NCI-H748 treated with DMSO at 0.1 percent for 48 hours (cell line): Measurements from ENCODE around the gene RNF223.

Source experiments
- DNase-seq: peaks from one replicate; lab custom pipeline; 2025; lab: John Stamatoyannopoulos, UW

The RNF223 gene

DNA sequence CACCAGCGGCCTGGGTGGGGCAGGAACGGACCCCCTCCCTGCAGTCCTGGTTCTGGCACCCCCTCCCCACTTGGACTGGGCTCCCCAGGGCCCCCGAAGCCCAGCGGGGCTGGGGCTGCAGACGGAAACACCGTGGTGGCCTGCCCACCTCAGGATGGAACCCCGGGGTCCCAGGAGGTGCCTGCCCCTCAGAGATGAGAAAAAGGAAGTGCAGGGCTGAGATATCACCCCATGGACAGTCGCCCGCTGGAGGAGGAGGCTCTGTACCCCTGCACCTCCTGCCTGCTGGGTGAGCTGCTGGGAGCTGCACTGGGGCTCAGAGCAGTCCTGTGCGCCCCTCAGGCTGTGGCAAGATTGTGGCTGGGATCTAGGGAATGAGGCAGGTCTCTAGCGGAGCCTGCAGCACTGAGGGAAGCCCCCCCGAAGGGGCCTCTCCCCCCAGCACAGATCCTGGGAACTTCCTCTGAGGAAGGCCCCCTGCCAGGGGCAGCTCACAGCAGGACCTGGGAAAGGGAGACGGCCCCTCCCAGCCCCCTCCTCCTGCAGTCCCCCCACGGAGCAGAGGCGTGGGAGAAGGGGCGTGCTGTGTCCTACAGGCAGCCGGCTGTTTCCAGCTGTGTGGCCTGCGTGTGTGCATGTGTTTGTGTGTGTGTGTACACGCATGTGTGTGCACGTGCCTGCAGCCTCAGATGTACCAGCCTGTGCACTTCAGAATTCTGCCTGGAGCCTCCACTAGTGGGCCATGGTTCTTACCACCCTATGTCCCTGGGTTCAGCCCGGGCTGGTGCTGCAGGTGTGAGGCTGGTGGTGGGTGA lies 47.3 kb downstream of the RNF223 start:
- DNase-seq = no peak

DNA sequence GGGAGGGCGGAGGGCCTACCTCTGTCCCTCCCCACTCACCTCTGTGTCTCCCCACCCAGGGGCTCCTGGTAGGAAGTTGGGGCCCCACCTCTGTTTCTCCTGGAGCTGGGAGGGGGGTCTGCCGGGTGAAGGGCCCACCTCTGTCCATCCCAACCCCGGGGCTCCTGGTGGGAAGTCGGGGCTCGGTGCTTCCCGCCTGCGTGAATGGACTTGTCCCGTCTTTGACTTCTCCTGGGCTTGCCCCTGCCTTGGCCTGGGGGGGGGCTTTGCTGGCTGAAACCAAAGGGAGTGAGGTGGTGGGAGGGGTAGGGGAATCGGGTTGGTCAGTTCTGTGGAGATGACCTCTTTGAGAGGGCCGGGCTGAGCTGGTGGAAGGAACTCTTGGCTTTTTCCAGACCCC lies 48.4 kb downstream of the RNF223 start:
- DNase-seq = no peak

DNA sequence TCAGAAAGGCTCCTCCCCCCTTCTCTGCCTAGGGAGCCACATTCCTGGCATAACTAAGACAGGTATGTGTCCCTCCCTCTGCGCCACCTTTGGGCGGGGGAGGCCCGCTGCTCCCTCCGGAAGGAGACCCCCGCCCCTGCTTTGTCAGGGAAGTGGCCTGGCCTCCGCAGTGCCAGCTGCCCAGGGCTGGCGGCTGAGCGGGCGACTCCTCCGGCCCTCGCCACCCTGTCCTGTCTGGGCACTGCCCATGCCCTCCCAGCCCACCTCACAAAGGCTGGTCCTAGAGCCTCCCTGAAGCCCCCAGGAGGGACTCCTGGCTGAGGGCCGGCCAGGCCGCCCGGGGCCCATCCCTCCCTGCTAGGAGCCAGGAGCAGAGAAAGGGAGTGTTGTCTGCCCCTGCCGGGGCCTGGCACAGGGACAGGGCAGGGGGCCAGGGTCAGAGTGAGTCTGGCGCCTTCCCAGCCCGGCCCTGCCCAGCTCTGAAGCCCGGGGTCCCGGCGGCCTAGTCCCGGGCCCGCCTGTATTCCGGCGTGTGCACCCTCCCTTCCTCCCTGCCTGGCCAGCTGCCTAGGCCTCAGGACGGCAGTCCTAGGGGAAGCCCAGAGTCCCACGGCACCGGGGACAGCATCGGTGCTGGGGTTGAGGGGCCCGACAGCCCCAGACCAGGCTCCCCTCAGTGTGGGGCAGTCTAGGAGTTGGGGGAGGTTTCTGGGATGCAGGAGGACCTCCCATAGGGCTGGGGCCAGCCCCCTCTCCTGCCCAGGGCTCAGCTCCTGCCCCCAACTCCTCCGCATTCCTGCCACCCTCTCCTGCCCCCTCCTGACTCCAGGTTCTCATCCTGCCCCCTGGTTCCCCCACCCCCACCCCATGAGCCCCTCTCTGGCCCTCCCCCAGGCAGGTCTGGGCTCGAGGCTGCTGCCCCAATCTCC lies 49.1 kb downstream of the RNF223 start:
- DNase-seq = no peak

DNA sequence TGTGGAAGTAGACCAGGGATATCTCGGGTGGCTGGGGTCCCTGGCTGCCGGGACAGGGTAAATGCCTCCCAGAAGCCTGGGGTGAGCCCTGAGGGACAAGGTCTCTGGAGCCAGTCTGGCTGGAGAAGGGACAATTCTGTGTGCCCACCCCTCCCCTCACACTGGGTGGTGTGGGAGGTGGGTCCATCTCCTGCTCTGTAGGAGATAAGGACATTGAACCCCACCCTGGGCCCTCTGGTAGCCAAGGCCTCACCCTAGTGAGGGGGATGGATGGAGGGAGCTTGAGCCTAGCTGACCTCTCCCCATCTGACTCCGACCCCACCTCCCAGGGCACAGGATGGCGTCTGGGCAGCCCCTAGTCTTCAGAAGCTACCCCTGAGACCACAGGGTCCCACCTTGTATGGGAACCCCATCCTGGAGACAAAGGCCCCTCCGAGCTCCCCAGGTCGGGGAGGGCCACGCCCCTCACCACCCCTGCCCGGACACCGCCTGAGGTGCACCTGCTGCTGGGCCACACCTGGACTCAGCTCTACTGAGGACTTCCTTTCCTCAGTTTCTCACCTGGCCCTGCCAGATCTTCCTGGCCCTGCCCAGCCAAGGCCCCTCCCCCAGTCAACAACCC lies 49.8 kb downstream of the RNF223 start:
- DNase-seq = no peak

DNA sequence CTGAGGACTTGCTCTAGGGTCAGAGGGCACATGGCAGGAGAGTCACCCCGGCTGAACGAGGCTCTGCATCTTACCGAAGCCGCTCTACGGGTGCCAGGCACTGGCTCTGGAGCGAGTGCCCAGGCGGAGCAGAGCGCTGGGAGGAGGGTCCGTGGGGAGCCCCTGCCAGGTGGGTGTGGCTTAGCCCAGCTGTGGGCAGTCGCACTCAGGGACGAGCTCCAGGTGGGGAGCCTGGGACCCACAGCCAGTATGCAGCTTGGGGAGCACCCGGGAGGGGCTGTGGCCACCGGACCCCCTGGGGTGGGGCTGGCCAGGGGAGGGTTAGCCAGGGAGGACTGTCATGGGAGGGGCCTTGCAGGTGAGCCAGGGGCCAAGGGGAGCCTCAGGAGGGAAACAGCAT lies 50.4 kb downstream of the RNF223 start:
- DNase-seq = no peak

DNA sequence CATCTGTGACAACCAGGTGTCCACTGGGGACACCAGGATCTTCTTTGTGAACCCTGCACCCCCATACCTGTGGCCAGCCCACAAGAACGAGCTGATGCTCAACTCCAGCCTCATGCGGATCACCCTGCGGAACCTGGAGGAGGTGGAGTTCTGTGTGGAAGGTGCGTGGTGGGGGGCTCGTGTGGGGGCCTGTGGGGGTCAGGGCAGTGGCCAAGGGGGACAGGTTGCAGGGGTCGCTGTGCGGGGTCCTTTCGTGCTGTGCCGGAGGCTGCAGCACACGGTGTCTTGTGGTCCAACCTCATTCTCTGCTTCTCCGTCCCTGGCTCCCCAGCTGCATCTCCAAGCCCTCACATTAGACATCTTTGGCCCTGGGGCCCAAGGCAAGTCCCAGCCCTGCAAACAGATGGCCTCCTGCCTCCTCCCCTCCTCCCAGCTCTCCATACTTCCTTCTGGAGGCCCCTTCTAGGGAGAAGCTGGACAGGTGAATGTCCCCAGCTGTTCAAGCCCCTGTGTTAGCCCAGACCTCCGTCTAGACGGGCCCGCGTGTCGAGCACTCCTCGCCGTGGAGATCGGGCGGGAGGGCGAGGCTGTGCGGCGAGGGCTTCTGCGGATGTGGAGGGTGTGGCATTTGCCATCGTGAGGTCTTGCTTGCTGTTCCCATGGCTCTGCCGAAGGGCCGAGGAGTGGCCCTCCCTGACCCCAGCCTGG lies 51.6 kb downstream of the RNF223 start:
- DNase-seq = no peak

DNA sequence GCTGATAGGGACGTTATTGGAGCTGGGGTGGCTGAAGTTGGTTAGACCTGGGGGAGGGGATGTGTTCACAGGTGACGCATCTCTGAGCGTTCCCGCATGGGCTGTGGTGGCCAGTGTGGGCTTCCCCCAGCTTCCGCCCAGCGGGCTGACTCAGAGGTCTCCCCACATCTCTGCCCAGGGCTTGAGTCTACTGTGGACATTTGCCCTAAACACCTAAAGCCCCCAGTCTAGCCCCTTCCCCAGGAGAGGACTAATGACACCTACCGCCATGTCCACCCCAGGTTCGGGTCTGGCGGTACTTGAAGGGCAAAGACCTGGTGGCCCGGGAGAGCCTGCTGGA lies 52.2 kb downstream of the RNF223 start:
- no peak for DNase-seq

DNA sequence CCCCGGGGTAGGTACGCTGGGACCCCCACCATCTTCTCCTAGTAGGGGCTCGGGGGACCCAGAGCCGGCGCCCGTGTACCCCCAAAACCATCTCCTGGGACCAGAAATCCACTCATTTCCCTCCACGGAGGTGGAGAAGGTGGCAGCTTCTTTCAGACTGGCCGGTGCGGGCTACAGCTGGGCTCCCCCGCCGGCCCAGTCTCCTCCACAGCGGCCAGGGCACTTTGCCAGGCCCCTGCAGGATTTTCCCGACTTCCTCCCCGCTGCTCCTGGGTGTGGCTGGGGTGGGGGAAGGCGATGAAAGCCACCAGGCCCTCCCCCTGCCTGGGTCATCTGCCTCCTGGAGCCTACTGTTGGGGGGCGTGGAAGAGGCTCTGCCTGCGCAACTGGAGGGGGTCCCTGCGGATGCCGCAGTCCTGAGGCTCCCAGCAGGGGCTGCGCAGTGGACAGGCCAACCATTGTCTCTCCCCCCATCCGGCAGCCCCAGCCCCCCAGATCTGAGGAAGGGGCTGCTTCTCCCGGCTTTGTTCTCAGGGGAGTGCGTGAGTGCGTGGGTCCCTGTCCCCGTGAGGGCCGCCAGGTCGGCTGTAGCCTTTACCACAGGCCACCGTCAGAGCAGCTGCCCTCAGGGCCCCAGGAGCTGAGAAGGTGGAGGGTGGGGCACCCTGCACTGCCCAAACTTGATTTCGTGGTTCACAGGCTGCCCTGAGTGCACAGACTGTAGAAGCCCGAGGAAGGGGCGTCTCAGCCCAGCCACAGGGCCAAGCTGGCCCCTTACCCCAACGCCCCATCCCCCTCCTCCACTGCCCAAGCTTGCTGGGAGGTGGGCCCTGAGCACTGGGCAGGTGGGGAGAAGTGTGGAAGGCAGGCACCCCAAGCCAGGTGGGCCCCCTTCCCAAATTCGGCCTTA lies 52.8 kb downstream of the RNF223 start:
- peak; percentile 26 for DNase-seq
